Dermis microvascular lymphatic vessel endothelial cell (primary cell): ENCODE data around the gene CST5. TPM values are rescaled to one million over a fixed set of nuclear protein-coding genes. Genes with fewer than 3 reads are reported as not detected.
"Not testable (repeated sequence)": the region's sequence is repeated elsewhere in the genome, so short reads cannot be mapped to it uniquely, and the experiment has no call there.

Experiments
- DNase-seq, 2 donors: peaks; one replicate each; pipeline versions ENCODE4 v3.0.0 to v3.0.0-alpha.2; 2010; ENCODE audit warnings: low read depth in 2 of 2
- total RNA-seq: library from RNA; depleted of rRNA; stranded (reverse); fragments of >200 nt; gene quantifications from 2 replicates; pipeline ENCODE4 v1.2.1, GENCODE V29; 2014

The CST5 gene
- not detected in 2 replicates for total RNA-seq

GRCh38 chr20:23879328-23879798 is at the start of gene CST5:
CST5 (minus strand) TSS chr20:23879748; CDS start chr20:23879676, 72 bp downstream.
- no peak for DNase-seq

GRCh38 chr20:23928788-23929187 is 49.2 kb upstream of the CST5 start:
- DNase-seq, result no peak

GRCh38 chr20:23928353-23928752 is 48.8 kb upstream of the CST5 start:
- DNase-seq, result no peak

- DNase-seq, result no peak
Measured at GRCh38 chr20:23926944-23927872, 47.7 kb upstream of the CST5 start.

- no peak for DNase-seq
Measured at GRCh38 chr20:23926526-23926880, 47.0 kb upstream of the CST5 start.

- DNase-seq, result no peak
Measured at GRCh38 chr20:23925789-23926525, 46.4 kb upstream of the CST5 start.

GRCh38 chr20:23924751-23925150 is 45.2 kb upstream of the CST5 start:
- DNase-seq, result no peak

- no peak for DNase-seq
Measured at GRCh38 chr20:23923891-23924435, 44.4 kb upstream of the CST5 start.

GRCh38 chr20:23923311-23923710 is 43.8 kb upstream of the CST5 start:
- DNase-seq, result no peak

GRCh38 chr20:23920408-23921325 is 41.1 kb upstream of the CST5 start:
- DNase-seq, result no peak

GRCh38 chr20:23918896-23919295 is 39.3 kb upstream of the CST5 start:
- DNase-seq, result no peak

- DNase-seq, result no peak
Measured at GRCh38 chr20:23918101-23918862, 38.7 kb upstream of the CST5 start.

GRCh38 chr20:23917024-23917725 is 37.6 kb upstream of the CST5 start:
- DNase-seq, result no peak

GRCh38 chr20:23915844-23916243 is 36.3 kb upstream of the CST5 start:
- no peak for DNase-seq

- DNase-seq, result not testable (repeated sequence)
Measured at GRCh38 chr20:23914469-23914868, 34.9 kb upstream of the CST5 start.

- no peak for DNase-seq
Measured at GRCh38 chr20:23910210-23910609, 30.7 kb upstream of the CST5 start.

- no peak for DNase-seq
Measured at GRCh38 chr20:23909390-23909789, 29.8 kb upstream of the CST5 start.

- no peak for DNase-seq
Measured at GRCh38 chr20:23907579-23907978, 28.0 kb upstream of the CST5 start.

GRCh38 chr20:23902396-23902795 is 22.8 kb upstream of the CST5 start:
- DNase-seq, result not testable (repeated sequence)

- not testable (repeated sequence) for DNase-seq
Measured at GRCh38 chr20:23890867-23891266, 11.3 kb upstream of the CST5 start.
